Activated T-helper 17 cell treated with anti-CD3 and anti-CD28 coated beads, Interleukin-2, amount 50 U/mL, for 72 hours (primary cell): Measurements from ENCODE around the gene SIRT2. TPM values are rescaled to one million over a fixed set of nuclear protein-coding genes. Genes with fewer than 3 reads are reported as not detected.
"Not testable (repeated sequence)": the region's sequence is repeated elsewhere in the genome, so short reads cannot be mapped to it uniquely, and the experiment has no call there.

ENCODE experiments used
- ATAC-seq: fragments of 150-1000 bp; cut with Tn5 transposase; replicated peaks from 2 replicates; pipeline ENCODE4 v1.10.0; 2021; ENCODE audit warnings: mild to moderate bottlenecking, moderate library complexity
- H3K27ac Mint-ChIP-seq: one replicate; pipeline ENCODE4 v1.8.0; 2022; ENCODE audit warnings: mixed read lengths
- H3K27me3 Mint-ChIP-seq: one replicate; pipeline ENCODE4 v1.8.0; 2022; ENCODE audit warnings: mixed read lengths
- H3K36me3 Mint-ChIP-seq: one replicate; pipeline ENCODE4 v1.8.0; 2022; ENCODE audit warnings: low read depth, mild to moderate bottlenecking, mixed read lengths
- H3K4me1 Mint-ChIP-seq: one replicate; pipeline ENCODE4 v1.8.0; 2022; ENCODE audit warnings: mixed read lengths
- H3K4me3 Mint-ChIP-seq: one replicate; pipeline ENCODE4 v1.8.0; 2022; ENCODE audit warnings: mild to moderate bottlenecking, mixed read lengths
- H3K9me3 Mint-ChIP-seq: one replicate; pipeline ENCODE4 v1.8.0; 2022; ENCODE audit warnings: mixed read lengths
- total RNA-seq, 2 donors: library from RNA; stranded (reverse); gene quantifications; one replicate each; pipeline ENCODE4 v1.2.3, GENCODE V29; 2022

Gene SIRT2
- total RNA-seq, 2 donors from 2014 or later: 37.9 to 41.2 TPM

GRCh38 chr19:38893341-38893771 is 6.1 kb downstream of the SIRT2 start:
- Mint-ChIP-seq H3K4me3 (no peak overlapping the region), H3K4me1 (peaks cover under 1% of the 10 kb centered on the region), H3K27ac (no peak overlapping the region), H3K27me3 (no peaks in the 10 kb centered on the region), H3K9me3 (no peaks in the 10 kb centered on the region), H3K36me3 (peaks cover 15% of the 10 kb centered on the region)
- ATAC-seq: no peak

GRCh38 chr19:38892841-38893240 is 6.6 kb downstream of the SIRT2 start:
- no peak overlapping the region for H3K27ac Mint-ChIP-seq
- peaks cover 18% of the 10 kb centered on the region for H3K36me3 Mint-ChIP-seq
- no peak for ATAC-seq
- no peak overlapping the region for H3K4me3 Mint-ChIP-seq
- H3K9me3 Mint-ChIP-seq: no peaks in the 10 kb centered on the region
- H3K4me1 Mint-ChIP-seq: no peaks in the 10 kb centered on the region
- no peaks in the 10 kb centered on the region for H3K27me3 Mint-ChIP-seq

DNA sequence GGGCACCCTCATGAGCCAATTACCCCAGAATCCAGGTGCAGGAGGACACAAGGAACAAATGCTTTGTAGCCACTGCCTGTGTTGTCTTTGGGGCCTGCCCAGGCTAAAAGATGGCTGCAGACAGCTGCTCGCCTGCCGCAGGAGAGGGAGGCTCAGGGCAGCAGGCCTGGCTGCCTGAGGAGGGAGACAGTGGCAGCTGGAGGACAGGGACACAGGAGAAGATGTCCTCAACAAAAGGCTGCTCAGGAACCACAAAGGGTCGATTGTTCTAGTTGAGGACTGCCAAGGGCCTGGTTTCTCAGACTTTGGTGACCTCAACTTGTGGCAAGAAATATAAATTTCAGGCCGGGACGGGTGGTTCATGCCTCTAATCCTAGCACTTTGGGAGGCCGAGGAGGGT is 7.6 kb downstream of the SIRT2 start:
- Mint-ChIP-seq H3K9me3 (no peaks in the 10 kb centered on the region), H3K4me3 (no peak overlapping the region), H3K27me3 (no peaks in the 10 kb centered on the region), H3K36me3 (peaks cover 18% of the 10 kb centered on the region), H3K4me1 (no peaks in the 10 kb centered on the region), H3K27ac (no peak overlapping the region)
- ATAC-seq: no peak

GRCh38 chr19:38890686-38891085 is 8.7 kb downstream of the SIRT2 start:
- Mint-ChIP-seq H3K27me3 (no peaks in the 10 kb centered on the region), H3K4me1 (no peaks in the 10 kb centered on the region), H3K9me3 (no peaks in the 10 kb centered on the region), H3K36me3 (peaks cover 18% of the 10 kb centered on the region), H3K4me3 (no peak overlapping the region), H3K27ac (no peak overlapping the region)
- no peak for ATAC-seq

DNA sequence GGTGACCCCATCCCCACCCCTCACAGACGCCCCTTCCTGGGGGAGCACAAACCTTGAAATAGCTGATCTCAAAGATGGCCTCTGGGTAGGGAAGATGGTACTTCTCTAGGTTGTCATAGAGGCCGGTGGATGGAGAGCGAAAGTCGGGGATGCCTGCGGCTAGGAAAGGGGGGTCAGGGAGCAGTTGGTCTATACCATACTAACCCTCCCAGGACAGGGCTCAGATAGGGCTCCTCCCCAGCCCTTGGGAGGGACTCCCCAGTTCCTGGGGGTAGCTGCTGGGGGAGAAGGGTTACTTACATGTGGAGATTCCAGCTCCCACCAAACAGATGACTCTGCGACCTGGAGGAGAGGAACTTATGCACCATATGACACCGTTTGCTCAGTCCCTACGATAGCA is 9.6 kb downstream of the SIRT2 start:
- Mint-ChIP-seq H3K36me3 (peaks cover 18% of the 10 kb centered on the region), H3K4me1 (no peaks in the 10 kb centered on the region), H3K27me3 (no peaks in the 10 kb centered on the region), H3K4me3 (no peak overlapping the region), H3K9me3 (no peaks in the 10 kb centered on the region), H3K27ac (no peak overlapping the region)
- no peak for ATAC-seq

- Mint-ChIP-seq H3K9me3 (no peaks in the 10 kb centered on the region), H3K36me3 (peaks cover 18% of the 10 kb centered on the region), H3K4me3 (no peak overlapping the region), H3K27me3 (no peaks in the 10 kb centered on the region), H3K27ac (no peak overlapping the region), H3K4me1 (no peaks in the 10 kb centered on the region)
- ATAC-seq: no peak
These were observed 10.5 kb downstream of the SIRT2 start for GRCh38 chr19:38888876-38889275.

- not testable (repeated sequence) for H3K9me3 Mint-ChIP-seq, ATAC-seq, H3K27ac Mint-ChIP-seq, H3K4me1 Mint-ChIP-seq, H3K4me3 Mint-ChIP-seq, H3K27me3 Mint-ChIP-seq
- peaks cover 33% of the 10 kb centered on the region for H3K36me3 Mint-ChIP-seq
These were observed 14.7 kb downstream of the SIRT2 start for GRCh38 chr19:38884691-38885090.

DNA sequence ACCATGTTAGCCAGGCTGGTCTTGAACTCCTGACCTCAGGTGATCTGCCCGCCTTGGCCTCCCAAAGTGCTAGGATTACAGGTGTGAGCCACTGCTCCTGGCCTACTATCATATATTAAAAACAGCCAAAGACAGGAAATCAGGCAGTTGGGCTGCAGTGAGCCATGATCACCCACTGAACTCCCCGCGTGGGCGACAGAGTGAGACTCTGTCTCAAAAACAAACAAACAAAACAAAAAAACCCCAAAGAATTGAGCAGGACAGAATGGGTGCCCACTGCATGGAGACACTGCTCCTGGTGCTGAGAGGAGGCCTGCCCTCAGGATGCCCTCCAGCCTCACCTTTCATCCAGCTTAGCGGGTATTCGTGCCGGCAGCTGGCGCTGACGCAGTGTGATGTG is 16.1 kb downstream of the SIRT2 start:
- no peak overlapping the region for H3K27ac Mint-ChIP-seq
- peaks cover 10% of the 10 kb centered on the region for H3K4me1 Mint-ChIP-seq
- no peaks in the 10 kb centered on the region for H3K9me3 Mint-ChIP-seq
- no peak overlapping the region for H3K4me3 Mint-ChIP-seq
- no peaks in the 10 kb centered on the region for H3K27me3 Mint-ChIP-seq
- ATAC-seq: no peak
- H3K36me3 Mint-ChIP-seq: peaks cover 19% of the 10 kb centered on the region

- no peaks in the 10 kb centered on the region for H3K9me3 Mint-ChIP-seq
- no peak overlapping the region for H3K4me3 Mint-ChIP-seq
- ATAC-seq: no peak
- H3K27ac Mint-ChIP-seq: peak overlapping the region; percentile 25
- H3K27me3 Mint-ChIP-seq: no peaks in the 10 kb centered on the region
- peaks cover 14% of the 10 kb centered on the region for H3K4me1 Mint-ChIP-seq
- peaks cover 33% of the 10 kb centered on the region for H3K36me3 Mint-ChIP-seq
These were observed 18.4 kb downstream of the SIRT2 start for GRCh38 chr19:38880882-38881609.

- H3K9me3 Mint-ChIP-seq: no peaks in the 10 kb centered on the region
- no peak for ATAC-seq
- peaks cover 14% of the 10 kb centered on the region for H3K4me1 Mint-ChIP-seq
- no peaks in the 10 kb centered on the region for H3K27me3 Mint-ChIP-seq
- peak overlapping the region; percentile 46 for H3K27ac Mint-ChIP-seq
- peaks cover 41% of the 10 kb centered on the region for H3K36me3 Mint-ChIP-seq
- H3K4me3 Mint-ChIP-seq: no peak overlapping the region
These were observed 19.1 kb downstream of the SIRT2 start for GRCh38 chr19:38880076-38880881.

- H3K27ac Mint-ChIP-seq: no peak overlapping the region
- no peaks in the 10 kb centered on the region for H3K9me3 Mint-ChIP-seq
- H3K36me3 Mint-ChIP-seq: peaks cover 47% of the 10 kb centered on the region
- H3K4me1 Mint-ChIP-seq: peaks cover 14% of the 10 kb centered on the region
- no peaks in the 10 kb centered on the region for H3K27me3 Mint-ChIP-seq
- ATAC-seq: no peak
- H3K4me3 Mint-ChIP-seq: no peak overlapping the region
These were observed 20.0 kb downstream of the SIRT2 start for GRCh38 chr19:38879400-38879751.

DNA sequence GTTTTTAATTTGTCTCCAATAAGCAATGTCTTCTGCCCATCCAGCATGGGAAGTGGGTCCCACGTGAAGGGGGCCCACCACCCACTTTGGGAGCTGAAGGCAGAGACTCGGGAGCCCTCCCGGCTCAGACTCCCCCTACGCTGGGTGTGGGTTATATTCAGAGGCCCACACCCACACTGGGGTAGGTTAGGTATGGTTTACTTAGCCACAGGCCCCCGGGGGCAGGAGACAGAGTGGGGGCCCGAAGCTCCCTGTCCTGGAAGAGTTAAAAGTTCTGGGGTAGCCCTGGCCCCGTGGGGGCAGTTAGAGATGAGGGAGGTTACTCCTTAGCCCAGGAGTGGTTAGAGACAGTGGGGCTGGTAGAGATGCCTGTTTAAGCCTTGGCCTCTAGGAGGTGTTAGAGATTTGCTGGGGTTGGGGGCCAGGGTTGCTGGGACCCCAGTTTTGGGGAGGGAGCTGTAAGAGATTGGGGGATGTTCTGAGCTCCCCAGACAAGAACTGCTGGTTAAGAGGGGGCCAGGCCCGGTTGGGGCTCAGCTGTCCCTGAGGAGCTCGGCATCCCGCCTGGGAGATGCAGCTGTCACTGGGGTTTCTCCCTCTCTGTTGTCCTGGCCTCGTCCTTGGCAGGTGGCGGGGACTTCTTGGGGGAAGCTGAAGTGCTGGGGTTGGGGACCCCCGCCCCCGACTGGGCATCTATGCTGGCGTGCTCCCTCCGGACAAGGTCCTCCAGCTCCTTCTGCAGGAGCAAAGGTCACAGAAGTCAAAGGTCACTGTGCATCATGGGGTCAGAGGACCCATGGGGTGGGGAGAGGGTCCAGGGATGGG is 20.6 kb downstream of the SIRT2 start:
- Mint-ChIP-seq H3K36me3 (peaks cover 53% of the 10 kb centered on the region), H3K4me3 (peak overlapping the region; percentile 95), H3K4me1 (peaks cover 14% of the 10 kb centered on the region), H3K27ac (peak overlapping the region; percentile 99), H3K9me3 (no peaks in the 10 kb centered on the region), H3K27me3 (no peaks in the 10 kb centered on the region)
- peak; percentile 22 for ATAC-seq

DNA sequence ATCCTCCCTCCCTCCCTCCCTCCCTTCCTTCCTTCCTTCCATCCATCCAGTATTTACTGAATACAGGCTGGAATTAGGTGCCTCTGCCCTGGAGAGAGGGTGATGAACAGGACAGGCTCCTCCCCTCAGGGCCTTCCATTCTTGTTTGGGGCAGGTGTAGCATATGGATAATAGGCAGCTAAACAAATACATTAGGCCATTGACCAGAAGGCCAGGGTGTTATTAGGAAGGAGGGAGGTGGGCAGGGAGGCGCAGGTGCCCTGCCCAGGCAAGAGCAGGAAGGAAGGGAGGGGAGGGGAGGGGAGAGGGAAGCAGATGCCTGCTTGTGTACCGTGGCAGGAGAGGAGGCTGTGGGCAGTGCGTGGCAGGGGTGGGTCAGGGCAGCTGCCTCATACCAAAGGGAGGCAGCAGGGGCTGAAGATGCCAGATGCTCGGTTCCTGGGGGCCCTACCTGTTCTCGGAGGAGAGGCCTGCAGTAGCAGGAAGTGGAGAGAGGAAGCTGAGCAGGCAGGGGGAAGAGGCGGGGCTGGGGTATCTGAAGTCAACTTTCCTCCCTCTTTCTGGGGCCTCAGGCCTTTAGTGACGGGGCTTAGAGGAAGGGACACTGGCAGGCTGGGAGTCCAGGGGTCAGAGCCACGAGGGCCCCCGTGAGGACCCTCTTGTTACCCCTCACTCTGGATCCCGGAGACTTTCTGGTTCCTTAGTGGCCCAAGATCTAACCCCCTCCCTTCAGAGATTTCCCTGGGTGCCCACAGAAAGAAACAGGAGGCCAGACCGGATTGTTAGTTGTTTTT is 21.4 kb downstream of the SIRT2 start, which contains the start of gene RINL:
Gene RINL, minus strand, starts transcription at position 495 of the 794 bp plus-strand sequence. CDS start 1,533 bp downstream, outside the sequence.
- Mint-ChIP-seq H3K4me3 (peak within 1 kb of the TSS; percentile 95), H3K27me3 (no peaks in the 10 kb centered on the region), H3K4me1 (peaks cover 10% of the 10 kb centered on the region), H3K36me3 (peaks cover 55% of the 10 kb centered on the region), H3K9me3 (no peaks in the 10 kb centered on the region), H3K27ac (peak within 1 kb of the TSS; percentile 99)
- peak; percentile 97 for ATAC-seq
